NCI-H2107 treated with DMSO at 0.1 percent for 48 hours (cell line): ENCODE measurements around the gene CCL17.

Source experiments
- DNase-seq: peaks from one replicate; lab custom pipeline; 2025; ENCODE audit not compliant: unreplicated experiment; lab: John Stamatoyannopoulos, UW

The CCL17 gene

GRCh38 chr16:57377080-57377841 is 27.3 kb upstream of the CCL17 start:
- DNase-seq, result no peak

DNA sequence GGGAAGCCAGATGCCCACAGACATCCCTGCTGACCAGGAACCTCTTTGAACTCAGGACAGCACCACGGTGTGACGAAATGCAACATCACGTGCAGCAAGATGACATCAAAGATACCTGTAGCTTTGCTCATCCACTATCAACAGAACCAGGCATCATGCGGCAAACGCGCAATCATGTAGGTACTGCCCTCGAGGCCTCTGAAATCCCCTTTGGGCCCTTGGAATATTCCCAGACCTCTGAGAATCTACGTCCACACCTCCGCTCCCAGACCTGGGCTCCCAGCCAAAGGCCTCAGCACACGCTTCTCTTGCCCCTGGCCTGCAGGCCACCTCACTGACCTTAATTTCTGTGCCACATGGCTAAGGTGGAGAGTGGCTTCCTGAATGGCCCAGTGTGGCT is 25.0 kb upstream of the CCL17 start:
- no peak for DNase-seq

DNA sequence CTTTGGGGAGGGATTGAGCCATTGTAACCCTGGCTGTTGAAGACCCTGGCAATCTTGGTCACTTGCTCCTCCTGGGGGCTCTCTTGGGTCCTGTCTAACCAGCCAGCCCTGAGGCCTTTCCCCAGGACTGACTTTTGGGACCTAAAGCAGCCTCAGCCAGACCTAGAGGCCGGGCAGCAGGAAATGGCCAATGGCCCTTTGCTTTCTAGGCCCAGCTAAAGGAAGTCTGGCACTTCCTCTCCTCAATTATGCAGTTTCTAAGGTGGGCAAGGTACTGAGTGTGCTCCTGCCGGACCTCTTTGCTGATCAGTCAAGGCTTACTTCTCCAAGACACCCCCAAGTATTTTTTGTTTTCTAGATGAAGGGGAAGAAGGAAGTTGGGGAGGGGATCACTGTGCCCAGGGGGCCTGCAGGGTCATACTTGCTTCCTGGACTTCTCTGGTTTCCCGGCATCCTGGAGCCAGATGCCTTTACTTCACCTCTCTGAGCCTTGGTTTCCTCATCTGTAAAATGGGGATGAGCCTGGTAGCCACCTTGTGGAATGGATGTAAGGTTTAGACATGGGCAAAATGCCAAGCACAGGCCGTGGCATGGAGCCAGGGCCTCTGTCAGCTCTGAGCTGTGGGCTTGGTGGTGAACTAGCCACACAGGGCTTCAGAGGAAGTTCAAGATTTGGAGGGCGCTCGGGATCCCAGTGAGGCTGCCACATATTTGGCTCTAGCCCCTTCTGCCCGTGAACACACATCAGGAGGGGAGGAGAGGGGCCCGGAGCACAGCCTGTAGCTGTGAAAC is 23.7 kb upstream of the CCL17 start:
- DNase-seq, result no peak

GRCh38 chr16:57381791-57382534 is 22.6 kb upstream of the CCL17 start:
- DNase-seq, result no peak

DNA sequence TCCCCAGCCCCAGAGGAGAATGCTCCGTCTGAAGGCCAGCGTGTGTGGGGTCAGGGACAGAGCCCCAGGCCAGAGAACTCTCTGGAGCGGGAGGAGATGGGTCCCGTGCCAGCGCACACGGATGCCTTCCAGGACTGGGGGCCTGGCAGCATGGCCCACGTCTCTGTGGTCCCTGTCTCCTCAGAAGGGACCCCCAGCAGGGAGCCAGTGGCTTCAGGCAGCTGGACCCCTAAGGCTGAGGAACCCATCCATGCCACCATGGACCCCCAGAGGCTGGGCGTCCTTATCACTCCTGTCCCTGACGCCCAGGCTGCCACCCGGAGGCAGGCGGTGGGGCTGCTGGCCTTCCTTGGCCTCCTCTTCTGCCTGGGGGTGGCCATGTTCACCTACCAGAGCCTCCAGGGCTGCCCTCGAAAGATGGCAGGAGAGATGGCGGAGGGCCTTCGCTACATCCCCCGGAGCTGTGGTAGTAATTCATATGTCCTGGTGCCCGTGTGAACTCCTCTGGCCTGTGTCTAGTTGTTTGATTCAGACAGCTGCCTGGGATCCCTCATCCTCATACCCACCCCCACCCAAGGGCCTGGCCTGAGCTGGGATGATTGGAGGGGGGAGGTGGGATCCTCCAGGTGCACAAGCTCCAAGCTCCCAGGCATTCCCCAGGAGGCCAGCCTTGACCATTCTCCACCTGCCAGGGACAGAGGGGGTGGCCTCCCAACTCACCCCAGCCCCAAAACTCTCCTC is 21.9 kb upstream of the CCL17 start:
- no peak for DNase-seq

DNA sequence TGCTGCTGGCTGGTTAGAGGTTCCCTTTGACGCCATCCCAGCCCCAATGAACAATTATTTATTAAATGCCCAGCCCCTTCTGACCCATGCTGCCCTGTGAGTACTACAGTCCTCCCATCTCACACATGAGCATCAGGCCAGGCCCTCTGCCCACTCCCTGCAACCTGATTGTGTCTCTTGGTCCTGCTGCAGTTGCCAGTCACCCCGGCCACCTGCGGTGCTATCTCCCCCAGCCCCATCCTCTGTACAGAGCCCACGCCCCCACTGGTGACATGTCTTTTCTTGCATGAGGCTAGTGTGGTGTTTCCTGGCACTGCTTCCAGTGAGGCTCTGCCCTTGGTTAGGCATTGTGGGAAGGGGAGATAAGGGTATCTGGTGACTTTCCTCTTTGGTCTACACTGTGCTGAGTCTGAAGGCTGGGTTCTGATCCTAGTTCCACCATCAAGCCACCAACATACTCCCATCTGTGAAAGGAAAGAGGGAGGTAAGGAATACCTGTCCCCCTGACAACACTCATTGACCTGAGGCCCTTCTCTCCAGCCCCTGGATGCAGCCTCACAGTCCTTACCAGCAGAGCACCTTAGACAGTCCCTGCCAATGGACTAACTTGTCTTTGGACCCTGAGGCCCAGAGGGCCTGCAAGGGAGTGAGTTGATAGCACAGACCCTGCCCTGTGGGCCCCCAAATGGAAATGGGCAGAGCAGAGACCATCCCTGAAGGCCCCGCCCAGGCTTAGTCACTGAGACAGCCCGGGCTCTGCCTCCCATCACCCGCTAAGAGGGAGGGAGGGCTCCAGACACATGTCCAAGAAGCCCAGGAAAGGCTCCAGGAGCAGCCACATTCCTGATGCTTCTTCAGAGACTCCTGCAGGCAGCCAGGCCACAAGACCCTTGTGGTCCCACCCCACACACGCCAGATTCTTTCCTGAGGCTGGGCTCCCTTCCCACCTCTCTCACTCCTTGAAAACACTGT is 21.0 kb upstream of the CCL17 start:
- no peak for DNase-seq

DNA sequence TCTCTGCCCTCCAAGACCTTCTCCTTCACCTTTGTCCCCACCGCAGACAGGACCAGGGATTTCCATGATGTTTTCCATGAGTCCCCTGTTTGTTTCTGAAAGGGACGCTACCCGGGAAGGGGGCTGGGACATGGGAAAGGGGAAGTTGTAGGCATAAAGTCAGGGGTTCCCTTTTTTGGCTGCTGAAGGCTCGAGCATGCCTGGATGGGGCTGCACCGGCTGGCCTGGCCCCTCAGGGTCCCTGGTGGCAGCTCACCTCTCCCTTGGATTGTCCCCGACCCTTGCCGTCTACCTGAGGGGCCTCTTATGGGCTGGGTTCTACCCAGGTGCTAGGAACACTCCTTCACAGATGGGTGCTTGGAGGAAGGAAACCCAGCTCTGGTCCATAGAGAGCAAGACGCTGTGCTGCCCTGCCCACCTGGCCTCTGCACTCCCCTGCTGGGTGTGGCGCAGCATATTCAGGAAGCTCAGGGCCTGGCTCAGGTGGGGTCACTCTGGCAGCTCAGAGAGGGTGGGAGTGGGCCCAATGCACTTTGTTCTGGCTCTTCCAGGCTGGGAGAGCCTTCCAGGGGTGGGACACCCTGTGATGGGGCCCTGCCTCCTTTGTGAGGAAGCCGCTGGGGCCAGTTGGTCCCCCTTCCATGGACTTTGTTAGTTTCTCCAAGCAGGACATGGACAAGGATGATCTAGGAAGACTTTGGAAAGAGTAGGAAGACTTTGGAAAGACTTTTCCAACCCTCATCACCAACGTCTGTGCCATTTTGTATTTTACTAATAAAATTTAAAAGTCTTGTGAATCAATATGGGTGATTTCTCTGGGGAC is 20.1 kb upstream of the CCL17 start:
- no peak for DNase-seq

GRCh38 chr16:57385083-57385482 is 19.5 kb upstream of the CCL17 start:
- DNase-seq, result no peak

GRCh38 chr16:57386381-57386951 is 18.1 kb upstream of the CCL17 start:
- peak; percentile 78 for DNase-seq

- DNase-seq, result no peak
Observed at GRCh38 chr16:57387598-57388354, 16.8 kb upstream of the CCL17 start.

DNA sequence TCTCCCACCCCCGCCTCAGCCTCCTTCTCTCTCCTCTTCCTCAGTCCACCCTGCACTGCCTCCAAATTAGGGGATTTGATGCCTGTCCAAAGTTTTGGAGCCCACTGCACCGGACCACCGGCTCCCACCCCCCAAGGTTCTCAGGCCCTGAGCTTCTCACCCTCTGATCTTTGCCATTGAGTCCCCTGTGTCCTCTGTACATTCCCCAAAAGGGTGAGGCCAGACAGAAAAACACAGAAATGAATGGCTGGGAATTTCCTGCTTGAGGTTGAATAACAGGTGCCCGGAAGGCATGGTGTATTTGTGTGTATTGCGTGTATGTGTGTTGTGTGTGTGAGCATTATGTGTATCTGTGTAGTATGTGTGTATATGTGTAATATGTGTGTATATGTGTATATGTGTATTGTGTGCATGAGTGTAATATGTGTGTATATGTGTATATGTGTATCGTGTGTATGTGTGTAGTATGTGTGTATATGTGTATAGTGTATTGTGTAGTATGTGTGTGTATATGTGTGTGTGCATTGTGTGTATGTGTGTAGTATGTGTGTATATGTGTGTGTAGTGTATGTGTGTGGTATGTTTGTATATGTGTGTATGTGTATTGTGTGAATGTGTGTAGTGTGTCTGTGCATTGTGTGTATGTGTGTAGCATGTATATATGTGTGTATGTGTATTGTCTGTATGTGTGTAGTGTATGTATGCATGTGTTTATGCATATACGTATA is 16.0 kb upstream of the CCL17 start:
- DNase-seq, result no peak

GRCh38 chr16:57389087-57389468 is 15.5 kb upstream of the CCL17 start:
- no peak for DNase-seq

DNA sequence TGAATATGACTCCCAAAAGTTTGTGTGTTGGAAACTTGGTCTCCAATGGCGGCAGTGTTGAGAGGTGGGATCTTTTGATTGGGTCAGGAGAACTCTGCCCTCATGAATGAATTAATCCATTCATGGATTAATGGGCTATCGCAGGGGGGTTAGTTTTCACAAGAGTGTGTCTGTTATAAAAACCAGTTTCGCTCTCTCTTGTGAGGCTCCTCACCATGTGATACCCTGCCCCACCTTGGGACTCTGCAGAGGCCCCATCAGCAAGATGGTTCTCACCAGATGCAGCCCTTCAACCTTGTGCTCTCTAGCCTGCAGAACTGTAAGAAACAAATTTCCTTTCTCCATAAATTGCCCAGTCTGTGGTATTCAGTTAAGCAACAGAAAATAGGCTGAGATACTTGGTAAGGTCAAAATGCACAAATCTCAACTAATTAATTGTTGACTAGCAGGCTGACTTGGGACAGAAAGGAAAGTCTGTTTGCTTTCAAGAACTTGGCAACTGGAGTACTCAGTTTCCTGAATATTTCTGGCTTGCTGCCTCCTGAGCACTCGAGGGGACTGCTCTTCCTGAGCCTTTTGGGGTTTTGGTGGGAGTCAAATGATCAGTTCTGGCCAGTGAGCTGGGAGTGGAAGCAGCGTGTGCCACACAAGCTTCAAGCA is 13.8 kb upstream of the CCL17 start:
- no peak for DNase-seq

DNA sequence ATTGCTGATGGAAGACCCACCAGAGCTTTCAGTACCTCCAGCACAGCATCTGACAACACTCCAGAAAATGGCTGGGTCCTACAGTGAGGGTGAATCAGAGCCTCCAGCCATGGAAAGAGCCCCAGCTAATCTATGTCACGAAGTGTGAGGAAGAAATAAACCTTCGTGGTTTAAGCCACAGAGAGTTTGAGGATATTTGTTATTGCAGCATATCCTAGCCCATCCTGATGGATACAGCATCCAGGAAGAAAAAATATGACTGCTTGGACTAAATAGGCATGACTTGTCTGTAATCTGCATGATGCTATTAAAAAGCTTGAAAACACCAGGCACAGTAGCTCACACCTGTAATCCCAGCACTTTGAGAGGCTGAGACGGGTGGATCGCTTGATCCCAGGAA is 13.3 kb upstream of the CCL17 start:
- no peak for DNase-seq

- no peak for DNase-seq
Observed at GRCh38 chr16:57391708-57392107, 12.9 kb upstream of the CCL17 start.

GRCh38 chr16:57392694-57393093 is 11.9 kb upstream of the CCL17 start:
- DNase-seq, result no peak

- DNase-seq, result no peak
Observed at GRCh38 chr16:57394444-57394843, 10.1 kb upstream of the CCL17 start.
